IMR-90 (cell line): Measurements from ENCODE around the gene FGB. TPM values are rescaled to one million over a fixed set of nuclear protein-coding genes. Genes with fewer than 3 reads are reported as not detected.
"Not testable (repeated sequence)": the region's sequence is repeated elsewhere in the genome, so short reads cannot be mapped to it uniquely, and the experiment has no call there.

Experiments
- ATAC-seq: fragments of 200-7000 bp; cut with Tn5 transposase; 2 replicates; pipeline ENCODE4 v1.9.1; 2020; ENCODE audit warnings: low read depth, mild to moderate bottlenecking, moderate library complexity
- BruUV-seq: library from RNA; stranded (reverse); fragments of 400-500 nt; replicated peaks from 2 replicates; lab custom pipeline; 2021; lab: Mats Ljungman, UMichigan
- CTCF ChIA-PET: fragments of 300-600 bp; formaldehyde crosslinking; extraction: SDS; loops from one replicate; lab custom pipeline; 2021; ENCODE audit warnings: antibody characterized with exemption; lab: Yijun Ruan, JAX
- POLR2A ChIA-PET: fragments of 300-600 bp; sonication (Branson Sonifier 250); formaldehyde crosslinking; loops from one replicate; lab custom pipeline; 2022; ENCODE audit warnings: antibody characterized with exemption; ENCODE audit not compliant: unreplicated experiment; lab: Charles Lee
- DNase-seq: peaks from one replicate; pipeline ENCODE4 v3.0.0; 2013
- H2AFZ ChIP-seq: replicated peaks from 2 replicates; pipeline ENCODE3; 2013; ENCODE audit warnings: low read length, mild to moderate bottlenecking; ENCODE audit not compliant: poor library complexity
- H2AK5ac ChIP-seq: 2 replicates; pipeline ENCODE4 v1.6.1; 2013; ENCODE audit warnings: low read depth, low read length, inconsistent platforms
- H2AK9ac ChIP-seq: replicated peaks from 2 replicates; pipeline ENCODE3; 2013; ENCODE audit warnings: mild to moderate bottlenecking, low read depth, low read length, moderate library complexity; ENCODE audit not compliant: poor library complexity
- H2BK120ac ChIP-seq: 2 replicates; pipeline ENCODE4 v1.6.1; 2013; ENCODE audit warnings: low read depth, low read length, inconsistent platforms
- H2BK15ac ChIP-seq: 3 replicates; pipeline ENCODE4 v1.6.1; 2013; ENCODE audit warnings: low read depth, low read length, inconsistent platforms
- H2BK20ac ChIP-seq: 2 replicates; pipeline ENCODE4 v1.6.1; 2013; ENCODE audit warnings: low read depth, mild to moderate bottlenecking, inconsistent platforms, low read length, moderate library complexity
- H2BK5ac ChIP-seq: 2 replicates; pipeline ENCODE4 v1.6.1; 2013; ENCODE audit warnings: mild to moderate bottlenecking, low read depth, low read length, inconsistent platforms; ENCODE audit not compliant: poor library complexity, severe bottlenecking
- H3K14ac ChIP-seq: replicated peaks from 2 replicates; pipeline ENCODE4 v1.6.1; 2013; ENCODE audit warnings: low read depth, low read length, inconsistent platforms
- H3K18ac ChIP-seq: 2 replicates; pipeline ENCODE4 v1.6.1; 2013; ENCODE audit warnings: low read depth, low read length, control low read depth
- H3K23ac ChIP-seq: 2 replicates; pipeline ENCODE4 v1.6.1; 2013; ENCODE audit warnings: low read depth, low read length, inconsistent platforms
- H3K27ac ChIP-seq: 2 replicates; pipeline ENCODE4 v1.5.1; 2013; ENCODE audit warnings: mild to moderate bottlenecking, control low read depth, low read length; ENCODE audit not compliant: insufficient read depth
- H3K27me3 ChIP-seq: 2 replicates; pipeline ENCODE4 v1.6.1; 2013; ENCODE audit warnings: low read length; ENCODE audit not compliant: control insufficient read depth, insufficient read depth
- H3K36me3 ChIP-seq: 2 replicates; pipeline ENCODE4 v1.6.1; 2013; ENCODE audit warnings: low read length, mixed read lengths; ENCODE audit not compliant: control insufficient read depth, insufficient read depth
- H3K4ac ChIP-seq: 2 replicates; pipeline ENCODE4 v1.6.1; 2013; ENCODE audit warnings: low read depth, low read length, inconsistent platforms
- H3K4me1 ChIP-seq: 2 replicates; pipeline ENCODE4 v1.6.1; 2013; ENCODE audit warnings: low read length, mixed read lengths; ENCODE audit not compliant: control insufficient read depth, insufficient read depth
- H3K4me2 ChIP-seq: 2 replicates; pipeline ENCODE4 v1.6.1; 2013; ENCODE audit warnings: low read depth, mild to moderate bottlenecking, control low read depth, low read length, moderate library complexity
- H3K4me3 ChIP-seq: 2 replicates; pipeline ENCODE4 v1.5.1; 2013; ENCODE audit warnings: low read depth, mild to moderate bottlenecking, control low read depth, low read length, moderate library complexity; ENCODE audit not compliant: insufficient read depth
- H3K56ac ChIP-seq: 2 replicates; pipeline ENCODE4 v1.6.1; 2013; ENCODE audit warnings: low read length, inconsistent platforms; ENCODE audit not compliant: insufficient read depth; ENCODE audit errors: extremely low read depth
- H3K79me1 ChIP-seq, 2 experiments: 2 replicates each; pipeline ENCODE4 v1.6.1; 2013; ENCODE audit warnings: low read length in 2 of 2, inconsistent platforms in 1 of 2, low read depth in 1 of 2
- H3K9ac ChIP-seq: 2 replicates; pipeline ENCODE4 v1.6.1; 2013; ENCODE audit warnings: low read depth, low read length, control low read depth
- H3K9me1 ChIP-seq: 2 replicates; pipeline ENCODE4 v1.6.1; 2013; ENCODE audit warnings: low read length, inconsistent platforms; ENCODE audit not compliant: insufficient read depth
- H3K9me3 ChIP-seq: 2 replicates; pipeline ENCODE4 v1.6.1; 2013; ENCODE audit warnings: low read length; ENCODE audit not compliant: control insufficient read depth, insufficient read depth
- H4K20me1 ChIP-seq: 2 replicates; pipeline ENCODE4 v1.6.1; 2013; ENCODE audit warnings: low read length, inconsistent platforms; ENCODE audit not compliant: insufficient read depth
- H4K5ac ChIP-seq: 2 replicates; pipeline ENCODE4 v1.6.1; 2013; ENCODE audit warnings: mild to moderate bottlenecking, low read depth, low read length, control low read depth
- H4K8ac ChIP-seq, 2 experiments: 2 replicates each; pipeline ENCODE4 v1.6.1; 2013; ENCODE audit warnings: low read depth in 2 of 2, low read length in 2 of 2, control low read depth in 1 of 2, inconsistent platforms in 1 of 2
- H4K91ac ChIP-seq: 2 replicates; pipeline ENCODE4 v1.6.1; 2013; ENCODE audit warnings: low read depth, low read length, inconsistent platforms; ENCODE audit not compliant: insufficient read depth
- WGBS, 2 experiments: methylation state at CpG; one replicate each; pipeline versions ENCODE4 v1.1.5 to v1.1.7; 2013; ENCODE audit warnings: missing lambda C conversion rate in 2 of 2; ENCODE audit not compliant: insufficient read length in 1 of 2; ENCODE audit errors: extremely low coverage in 2 of 2; 5-methylcytosine and 5-hydroxymethylcytosine counted together
- dilution Hi-C: fragments of 300-500 bp; cut with HindIII; formaldehyde crosslinking; loops from one replicate; pipeline ENCODE4 v1.14.3; 2018; ENCODE audit warnings: low sequenced_read_pairs; ENCODE audit not compliant: unreplicated experiment
- in situ Hi-C: fragments of 300-500 bp; cut with MboI; formaldehyde crosslinking; loops from 3 replicates; pipeline ENCODE4 v1.14.3; 2019; ENCODE audit warnings: low sequenced_read_pairs, inconsistent platforms, mixed read lengths
- intact Hi-C: fragments of 100-400 bp; cut with micrococcal nuclease; formaldehyde crosslinking; loops from 2 replicates; pipeline ENCODE4 v1.10.0; 2022
- polyA plus RNA-seq, 3 experiments: library from polyadenylated mRNA; depleted of rRNA; stranded (reverse); fragments of >200 nt; gene quantifications; 2 replicates each; pipeline ENCODE4 v1.2.3, GENCODE V29; 2012; ENCODE audit warnings: low replicate concordance in 1 of 3
- total RNA-seq: library from RNA; depleted of rRNA; stranded (reverse); fragments of >200 nt; gene quantifications from 2 replicates; pipeline ENCODE4 v1.2.3, GENCODE V29; 2012

Gene FGB
- total and polyA plus RNA-seq, 2 of the 4 experiments (the other 2 are of a cell fraction): not detected

- H2BK15ac ChIP-seq, H3K4me2 ChIP-seq, H3K27me3 ChIP-seq, H2BK20ac ChIP-seq, H3K9me1 ChIP-seq, POLR2A ChIA-PET, H4K91ac ChIP-seq, in situ Hi-C loops, dilution Hi-C loops, H2AFZ ChIP-seq, DNase-seq, H3K36me3 ChIP-seq, H2BK5ac ChIP-seq, H4K20me1 ChIP-seq, H3K79me1 ChIP-seq, H3K4ac ChIP-seq, H4K8ac ChIP-seq, intact Hi-C loops, H3K14ac ChIP-seq, BruUV-seq, ATAC-seq, H3K23ac ChIP-seq, H3K4me1 ChIP-seq, H2AK9ac ChIP-seq, H3K27ac ChIP-seq, H4K5ac ChIP-seq, H3K56ac ChIP-seq, H3K4me3 ChIP-seq, H3K9me3 ChIP-seq, H2BK120ac ChIP-seq, H3K9ac ChIP-seq, H2AK5ac ChIP-seq, H3K18ac ChIP-seq: not testable (repeated sequence)
- CTCF ChIA-PET: interaction anchor here (0.8 to 1.6 kb wide), 2 partner anchors 24 to 35 kb away, joined by 4 to 5 read pairs; no protein-coding TSS in a partner anchor
- WGBS, 2 experiments: 68% methylated on average over 3 of the region's 3 CpGs; no CpG with 5 or more reads in 1 of the 2 experiments
These were observed 31.5 kb downstream of the FGB start for GRCh38 chr4:154594343-154594742.
